ENCODE results near the gene APBB2.

GRCh38 chr4:40864531-40864930 lies 349.8 kb downstream of the APBB2 start:
- TF ChIP-seq GATA3 (IDR thresholded peaks at IDR 0.05; ENCODE audit: low read depth, low read length) = no peak
- TF ChIP-seq GATA2 (IDR thresholded peaks at IDR 0.05; ENCODE audit: low read depth, low read length) = no peak
